H1 (cell line): Measurements from ENCODE around the gene ULBP1.

ENCODE experiments used
- CTBP2 ChIP-seq: IDR thresholded peaks from 2 replicates; pipeline ENCODE4 v1.7.0; 2011; ENCODE audit warnings: borderline replicate concordance, mild to moderate bottlenecking, moderate library complexity, mixed read lengths, low read length; ENCODE audit not compliant: insufficient read depth, insufficient read length
- CTCF ChIP-seq, 3 experiments: IDR thresholded peaks; 1 replicate in 2 of 3; 2 replicates in 1 of 3; pipeline versions ENCODE4 v1.5.1 to v1.6.1; 2011; ENCODE audit warnings: low read length in 3 of 3, mild to moderate bottlenecking in 3 of 3, inconsistent platforms in 2 of 3, low read depth in 1 of 3, moderate library complexity in 1 of 3; ENCODE audit not compliant: insufficient read depth in 1 of 3; ENCODE audit errors: control extremely low read depth in 1 of 3
- EP300 ChIP-seq, 2 experiments: IDR thresholded peaks; 1 replicate in 1 of 2; 2 replicates in 1 of 2; pipeline ENCODE4 v1.6.1; 2011 to 2012; ENCODE audit warnings: low read depth in 2 of 2, low read length in 2 of 2, mild to moderate bottlenecking in 2 of 2, borderline replicate concordance in 1 of 2, inconsistent platforms in 1 of 2, moderate library complexity in 1 of 2
- HDAC2 ChIP-seq, 2 experiments: fragments of 300-600 bp in 1 of 2; sonication (generic) in 1 of 2; IDR thresholded peaks; 2 replicates each; pipeline ENCODE4 v1.6.1; 2011 to 2012; ENCODE audit warnings: low read depth in 2 of 2, low read length in 2 of 2, mild to moderate bottlenecking in 2 of 2, moderate library complexity in 2 of 2, borderline replicate concordance in 1 of 2, inconsistent platforms in 1 of 2
- KDM1A ChIP-seq: fragments of 200-600, 300-600 bp; sonication (generic); IDR thresholded peaks from 2 replicates; pipeline ENCODE4 v1.7.1; 2016; ENCODE audit warnings: mild to moderate bottlenecking, low read length, borderline replicate concordance
- POLR2A ChIP-seq, 2 experiments: IDR thresholded peaks; 1 replicate in 1 of 2; 2 replicates in 1 of 2; pipeline ENCODE4 v1.6.1; 2011; ENCODE audit warnings: low read depth in 2 of 2, low read length in 2 of 2, mild to moderate bottlenecking in 2 of 2; ENCODE audit errors: control extremely low read depth in 1 of 2
- POLR2AphosphoS5 ChIP-seq: IDR thresholded peaks from 2 replicates; pipeline ENCODE4 v1.6.1; 2011; ENCODE audit warnings: low read depth, low read length

GRCh38 chr6:149951096-149951495 lies 12.6 kb upstream of the ULBP1 start:
- TF ChIP-seq EP300 (IDR thresholded peaks at IDR 0.05; ENCODE audit: borderline replicate concordance in 1 of 2, low read depth in 2 of 2, low read length in 2 of 2) = no peak
- TF ChIP-seq KDM1A = no peak
- no peak for TF ChIP-seq HDAC2 (IDR thresholded peaks at IDR 0.05; ENCODE audit: borderline replicate concordance in 1 of 2, low read depth in 2 of 2, low read length in 2 of 2)
- no peak for TF ChIP-seq CTCF (IDR thresholded peaks at IDR 0.05; ENCODE audit: control extremely low read depth in 1 of 3, insufficient read depth in 1 of 3, low read depth in 1 of 3, low read length in 3 of 3)
- no peak for TF ChIP-seq POLR2AphosphoS5
- TF ChIP-seq POLR2A (IDR thresholded peaks at IDR 0.05; ENCODE audit: control extremely low read depth in 1 of 2, low read depth in 2 of 2, low read length in 2 of 2) = no peak
- TF ChIP-seq CTBP2 = no peak
